Panc1 (cell line): ENCODE data around the gene RASGRF2. TPM values are rescaled to one million over a fixed set of nuclear protein-coding genes. Genes with fewer than 3 reads are reported as not detected.

Experiments used
- ATAC-seq: fragments of 200-7000 bp; cut with Tn5 transposase; 2 replicates; pipeline ENCODE4 v1.9.1; 2020; ENCODE audit warnings: mild to moderate bottlenecking, moderate library complexity
- BruUV-seq: library from RNA; stranded (reverse); fragments of 400-500 nt; replicated peaks from 2 replicates; lab custom pipeline; 2021; lab: Mats Ljungman, UMichigan
- CTCF ChIA-PET: fragments of 300-600 bp; sonication (Branson Sonifier 250); formaldehyde crosslinking; loops from one replicate; lab custom pipeline; 2022; ENCODE audit warnings: antibody characterized with exemption; lab: Charles Lee
- POLR2A ChIA-PET: fragments of 300-600 bp; sonication (Branson Sonifier 250); formaldehyde crosslinking; loops from one replicate; lab custom pipeline; 2022; ENCODE audit warnings: antibody characterized with exemption; lab: Charles Lee
- DNase-seq: peaks from one replicate; pipeline ENCODE4 v3.0.0-alpha.2; 2010; ENCODE audit warnings: low read depth, low spot score
- H3K27ac ChIP-seq: 2 replicates; pipeline ENCODE4 v1.5.1; 2011; ENCODE audit warnings: mild to moderate bottlenecking, low read length, inconsistent platforms
- H3K27me3 ChIP-seq: fragments of 200-500 bp; sonication (Bioruptor generic); 2 replicates; pipeline ENCODE4 v1.6.0; 2014; ENCODE audit warnings: low read length, inconsistent platforms; ENCODE audit not compliant: control insufficient read depth, insufficient read depth
- H3K36me3 ChIP-seq: fragments of 200-500 bp; sonication (Bioruptor generic); 2 replicates; pipeline ENCODE4 v1.5.1; 2014; ENCODE audit warnings: inconsistent platforms, mild to moderate bottlenecking, low read length, moderate library complexity; ENCODE audit not compliant: control insufficient read depth, insufficient read depth
- H3K4me1 ChIP-seq: 2 replicates; pipeline ENCODE4 v1.5.1; 2011; ENCODE audit warnings: inconsistent platforms, mild to moderate bottlenecking, low read length, moderate library complexity; ENCODE audit not compliant: control insufficient read depth, insufficient read depth
- H3K4me3 ChIP-seq, 2 experiments: 2 replicates each; pipeline ENCODE4 v1.5.1; 2011 to 2012; ENCODE audit warnings: low read depth in 2 of 2, low read length in 2 of 2, mild to moderate bottlenecking in 2 of 2, inconsistent platforms in 1 of 2, moderate library complexity in 1 of 2
- H3K9me3 ChIP-seq: fragments of 200-500 bp; sonication (Bioruptor generic); 2 replicates; pipeline ENCODE4 v1.5.1; 2014; ENCODE audit warnings: low read depth, mild to moderate bottlenecking, inconsistent platforms, low read length, moderate library complexity; ENCODE audit not compliant: control insufficient read depth, insufficient read depth
- CTCF ChIP-seq: fragments of 450-650 bp; IDR thresholded peaks from 2 replicates; pipeline ENCODE4 v1.5.1; 2017; ENCODE audit warnings: mild to moderate bottlenecking
- POLR2AphosphoS5 ChIP-seq: IDR thresholded peaks from 2 replicates; pipeline ENCODE4 v1.6.1; 2012; ENCODE audit warnings: mild to moderate bottlenecking, low read depth, low read length, moderate library complexity
- REST ChIP-seq, 2 experiments: IDR thresholded peaks; 2 replicates each; pipeline ENCODE4 v1.6.1; 2011 to 2012; ENCODE audit warnings: low read depth in 2 of 2, control low read depth in 1 of 2, low read length in 1 of 2, mild to moderate bottlenecking in 1 of 2, moderate library complexity in 1 of 2; ENCODE audit not compliant: insufficient read depth in 1 of 2
- SIN3A ChIP-seq: IDR thresholded peaks from 2 replicates; pipeline ENCODE4 v1.6.1; 2012; ENCODE audit warnings: low read depth, mild to moderate bottlenecking, low read length, moderate library complexity, borderline replicate concordance; ENCODE audit not compliant: insufficient read depth
- TCF7L2 ChIP-seq: IDR thresholded peaks from 2 replicates; pipeline ENCODE4 v1.6.1; 2011; ENCODE audit warnings: mild to moderate bottlenecking, low read depth, low read length, inconsistent platforms
- in situ Hi-C: cut with HindIII; loops from 2 replicates; pipeline ENCODE4 v1.10.0; 2016; ENCODE audit warnings: low sequenced_read_pairs, low pct_unique_long_range_greater_than_20kb
- intact Hi-C: fragments of 100-400 bp; cut with micrococcal nuclease; formaldehyde crosslinking; loops from one replicate; pipeline ENCODE4 v1.10.0; 2022; ENCODE audit not compliant: unreplicated experiment
- total RNA-seq: library from RNA; stranded (reverse); gene quantifications from one replicate; pipeline ENCODE4 v1.2.1, GENCODE V29; 2021; ENCODE audit not compliant: unreplicated experiment

Gene RASGRF2
- total RNA-seq, 1 experiment from 2014 or later = 4.7 TPM

- Histone ChIP-seq H3K36me3 (no peaks in the 10 kb centered on the region), H3K27ac (no peak overlapping the region), H3K4me1 (no peaks in the 10 kb centered on the region), H3K9me3 (no peaks in the 10 kb centered on the region), H3K27me3 (no peaks in the 10 kb centered on the region), H3K4me3 (no peak overlapping the region)
- POLR2A ChIA-PET = no interaction called here
- DNase-seq = no peak
- in situ Hi-C loops = no loop called here
- intact Hi-C loops = no loop called here
- BruUV-seq = no TSS peak
- no peak for ATAC-seq
- CTCF ChIA-PET = interaction anchor here (0.6 kb wide), 1 partner anchor 152 kb away, joined by 4 read pairs; no protein-coding TSS in a partner anchor
- no peak for TF ChIP-seq TCF7L2
- TF ChIP-seq REST (IDR thresholded peaks at IDR 0.05; ENCODE audit: insufficient read depth in 1 of 2, low read depth in 2 of 2, low read length in 1 of 2) = no peak
- no peak for TF ChIP-seq CTCF
- no peak for TF ChIP-seq SIN3A
- TF ChIP-seq POLR2AphosphoS5 = no peak
These were observed 43.5 kb upstream of the RASGRF2 start for GRCh38 chr5:80916676-80917075.

GRCh38 chr5:80917631-80918030, 42.5 kb upstream of the RASGRF2 start:
- no peaks in the 10 kb centered on the region for H3K4me1 ChIP-seq
- no TSS peak for BruUV-seq
- intact Hi-C loops = no loop called here
- ATAC-seq (no peak), DNase-seq (no peak)
- TF ChIP-seq POLR2AphosphoS5 (no peak), CTCF (no peak), TCF7L2 (no peak), REST (IDR thresholded peaks at IDR 0.05; ENCODE audit: insufficient read depth in 1 of 2, low read depth in 2 of 2, low read length in 1 of 2) (no peak), SIN3A (no peak)
- CTCF ChIA-PET = no interaction called here
- no peaks in the 10 kb centered on the region for H3K9me3 ChIP-seq
- no peak overlapping the region for H3K4me3 ChIP-seq
- POLR2A ChIA-PET = interaction anchor here (0.5 kb wide), 1 partner anchor 15 kb away, joined by 5 read pairs; no protein-coding TSS in a partner anchor
- no peaks in the 10 kb centered on the region for H3K36me3 ChIP-seq
- in situ Hi-C loops = no loop called here
- no peaks in the 10 kb centered on the region for H3K27me3 ChIP-seq
- no peak overlapping the region for H3K27ac ChIP-seq
